IPS-18a (cell line): ENCODE data around the gene MRPL28.
"Not testable (repeated sequence)": the region's sequence is repeated elsewhere in the genome, so short reads cannot be mapped to it uniquely, and the experiment has no call there.

Source experiments
- H3K27ac ChIP-seq: one replicate; pipeline ENCODE4 v1.5.1; 2013; ENCODE audit warnings: low read length
- H3K27me3 ChIP-seq: one replicate; pipeline ENCODE4 v1.6.1; 2013; ENCODE audit warnings: mild to moderate bottlenecking, low read length; ENCODE audit not compliant: control insufficient read depth, insufficient read depth
- H3K36me3 ChIP-seq: one replicate; pipeline ENCODE4 v1.6.1; 2013; ENCODE audit warnings: low read depth, low read length; ENCODE audit not compliant: control insufficient read depth
- H3K4me1 ChIP-seq: one replicate; pipeline ENCODE4 v1.6.1; 2013; ENCODE audit warnings: low read depth, low read length; ENCODE audit not compliant: control insufficient read depth
- H3K4me3 ChIP-seq: one replicate; pipeline ENCODE4 v1.5.1; 2013; ENCODE audit warnings: low read length
- H3K9ac ChIP-seq: one replicate; pipeline ENCODE4 v1.6.1; 2013; ENCODE audit warnings: mild to moderate bottlenecking, low read length, moderate library complexity
- H3K9me3 ChIP-seq: one replicate; pipeline ENCODE4 v1.6.1; 2013; ENCODE audit warnings: low read depth, low read length; ENCODE audit not compliant: control insufficient read depth

MRPL28 gene

DNA sequence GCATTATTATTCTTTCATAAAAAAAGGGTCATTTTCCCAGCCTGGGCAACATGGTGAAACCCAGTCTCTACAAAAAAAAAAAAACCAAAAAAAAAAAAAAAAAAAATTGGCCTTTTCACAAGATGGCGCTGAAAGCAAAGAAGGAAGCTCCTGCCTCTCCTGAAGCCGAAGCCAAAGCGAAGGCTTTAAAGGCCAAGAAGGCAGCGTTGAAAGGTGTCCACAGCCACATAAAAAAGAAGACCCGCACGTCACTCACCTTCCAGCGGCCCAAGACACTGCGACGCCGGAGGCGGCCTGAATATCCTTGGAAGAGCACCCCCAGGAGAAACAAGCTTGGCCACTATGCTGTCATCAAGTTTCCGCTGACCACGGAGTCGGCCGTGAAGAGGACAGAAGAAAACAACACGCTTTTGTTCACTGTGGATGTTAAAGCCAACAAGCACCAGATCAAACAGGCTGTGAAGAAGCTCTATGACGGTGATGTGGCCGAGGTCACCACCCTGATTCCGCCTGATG lies 16.4 kb upstream of the MRPL28 start:
- no peak overlapping the region for H3K27ac ChIP-seq

DNA sequence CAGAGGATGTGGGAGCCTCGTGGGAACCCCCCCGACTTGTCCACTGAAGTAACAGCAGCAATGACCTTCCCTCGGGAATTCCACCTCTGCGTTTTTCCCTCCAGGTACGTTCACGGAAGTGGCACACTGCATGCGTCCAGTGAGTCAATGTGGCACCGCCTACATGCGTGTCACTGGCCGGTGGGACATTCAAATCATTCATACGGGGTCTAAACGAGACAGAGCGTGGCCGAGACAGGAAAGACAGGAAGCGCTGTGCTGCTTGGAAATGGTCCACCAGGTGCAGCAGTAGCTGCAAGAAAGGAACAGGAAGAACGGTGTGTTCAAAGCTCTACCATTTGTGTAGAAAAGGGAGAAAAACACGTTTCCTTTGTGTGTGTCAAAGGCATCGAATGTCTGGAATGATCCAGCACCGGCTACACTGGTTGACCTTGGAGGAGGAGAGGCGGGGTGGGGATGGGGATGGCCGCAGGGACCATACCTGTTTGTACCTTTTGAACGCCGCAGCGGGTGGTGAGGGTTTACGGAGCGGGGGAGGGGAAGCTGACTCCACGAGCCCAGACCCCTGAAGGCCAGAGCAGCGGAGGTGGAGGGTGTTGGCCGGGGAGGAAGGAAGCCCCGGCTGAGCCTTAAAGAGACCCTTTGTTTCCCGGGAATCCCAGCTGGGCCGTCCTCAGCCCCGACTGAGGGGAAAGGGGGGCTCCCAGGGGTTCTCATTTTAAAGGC lies 13.2 kb upstream of the MRPL28 start:
- H3K9me3 ChIP-seq = no peaks in the 10 kb centered on the region
- H3K27ac ChIP-seq = peak overlapping the region; percentile 46
- peak overlapping the region; percentile 12 for H3K9ac ChIP-seq
- peak overlapping the region; percentile 79 for H3K4me3 ChIP-seq
- H3K4me1 ChIP-seq = peaks cover 17% of the 10 kb centered on the region
- H3K36me3 ChIP-seq = no peaks in the 10 kb centered on the region
- no peaks in the 10 kb centered on the region for H3K27me3 ChIP-seq

More for the DNA sequence above, 16.4 kb upstream of the MRPL28 start:
- Histone ChIP-seq H3K36me3 (no peaks in the 10 kb centered on the region), H3K4me1 (peaks cover 17% of the 10 kb centered on the region), H3K4me3 (no peak overlapping the region), H3K9me3 (no peaks in the 10 kb centered on the region), H3K27me3 (no peaks in the 10 kb centered on the region), H3K9ac (no peak overlapping the region)

DNA sequence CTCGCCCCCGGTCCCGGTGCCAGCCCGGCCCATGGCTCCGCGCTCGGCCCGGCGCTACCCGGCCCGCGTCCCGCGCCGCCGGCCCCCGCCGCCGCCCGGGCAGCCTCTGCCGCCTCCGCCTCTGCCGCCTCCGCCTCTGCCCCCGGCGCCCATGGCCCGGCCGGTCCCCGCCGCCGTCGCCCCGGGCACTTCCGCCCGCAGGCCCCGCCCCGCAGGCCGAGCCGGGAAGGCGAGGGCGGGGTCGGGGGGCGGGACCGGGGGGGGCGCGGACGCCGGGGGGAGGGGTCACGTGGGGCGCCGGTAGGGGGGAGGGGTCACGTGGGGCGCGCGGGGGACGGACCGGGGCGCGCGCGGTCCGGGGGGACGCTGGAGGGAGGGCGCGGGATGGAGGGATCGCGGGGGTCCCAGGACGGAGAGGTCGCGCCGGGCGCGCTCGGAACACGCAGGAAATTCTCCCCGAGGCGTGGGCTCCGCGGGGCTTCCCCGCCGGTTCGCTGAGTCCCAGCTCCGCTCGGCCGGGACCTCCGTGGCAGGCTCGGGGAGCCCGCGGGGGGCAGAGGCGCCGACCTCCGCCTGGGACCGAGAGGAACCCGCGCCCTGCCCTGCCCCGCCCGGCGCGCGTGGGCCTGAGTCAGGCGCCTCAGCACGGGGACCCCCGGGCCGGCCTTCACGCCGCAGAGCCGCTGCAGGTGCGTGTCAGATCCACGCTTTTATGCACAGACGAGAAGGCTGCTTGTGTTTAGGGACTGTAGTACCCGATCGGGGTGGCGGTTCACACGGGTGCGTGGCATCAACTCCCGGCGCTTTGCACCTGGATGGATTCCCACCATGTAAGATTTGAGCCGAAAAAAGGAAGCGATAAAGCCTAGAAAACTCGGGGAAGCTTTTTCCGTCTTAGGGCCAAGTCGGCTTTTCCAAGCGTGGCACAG lies 11.7 kb upstream of the MRPL28 start, which contains the start of gene PGAP6:
Gene PGAP6 (minus strand): TSS at position 190 of the 929 bp plus-strand sequence. CDS start 157 bp downstream, at position 33.
- Histone ChIP-seq H3K9ac (peak within 1 kb of the TSS; percentile 54), H3K27ac (no peak within 1 kb of the TSS), H3K4me3 (peak within 1 kb of the TSS; percentile 80), H3K9me3 (no peaks in the 10 kb centered on the region), H3K36me3 (peaks cover 1% of the 10 kb centered on the region), H3K4me1 (peaks cover 17% of the 10 kb centered on the region), H3K27me3 (no peaks in the 10 kb centered on the region)

DNA sequence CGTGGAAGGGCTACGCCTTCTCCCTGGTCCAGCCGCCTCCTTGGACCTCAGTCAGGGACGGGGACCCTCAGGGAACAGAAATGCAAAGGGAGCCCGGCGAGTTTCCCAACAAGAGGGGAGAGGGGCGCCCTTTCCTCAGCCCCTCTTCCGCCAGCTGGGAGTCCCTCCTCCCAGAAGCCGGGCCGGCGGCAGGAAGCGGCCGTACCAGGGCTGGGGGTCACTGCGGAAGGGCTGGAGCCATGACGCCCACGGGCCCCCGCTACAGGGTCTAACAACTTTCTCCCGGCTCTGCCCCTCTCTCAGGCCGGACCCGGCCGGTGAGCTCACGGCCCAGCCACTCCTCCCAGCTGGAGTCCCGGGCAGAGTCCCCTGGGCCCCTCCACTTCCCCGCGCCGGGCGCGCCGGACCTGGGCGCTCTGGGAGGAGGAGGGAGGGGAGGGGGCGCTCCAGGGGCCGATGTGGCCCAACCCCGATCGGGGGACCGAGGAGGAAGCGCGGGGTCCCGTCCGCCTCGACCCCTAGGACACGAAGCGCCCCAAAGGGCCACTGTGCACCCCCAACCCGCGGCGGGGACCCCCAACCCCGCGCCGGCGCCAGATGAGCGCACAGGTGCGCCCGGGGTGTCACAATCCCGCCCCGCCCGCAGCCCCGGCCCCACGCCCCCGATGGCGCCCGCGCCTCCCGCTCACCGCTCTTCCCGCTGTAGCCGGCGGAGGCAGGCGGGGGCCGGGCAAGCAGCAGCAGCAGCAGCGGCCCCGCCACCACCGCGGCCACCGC lies 10.9 kb upstream of the MRPL28 start:
- Histone ChIP-seq H3K27me3 (no peaks in the 10 kb centered on the region), H3K4me1 (peaks cover 14% of the 10 kb centered on the region), H3K27ac (no peak overlapping the region), H3K36me3 (peaks cover 10% of the 10 kb centered on the region), H3K4me3 (peak overlapping the region; percentile 80), H3K9me3 (no peaks in the 10 kb centered on the region), H3K9ac (peak overlapping the region; percentile 54)

DNA sequence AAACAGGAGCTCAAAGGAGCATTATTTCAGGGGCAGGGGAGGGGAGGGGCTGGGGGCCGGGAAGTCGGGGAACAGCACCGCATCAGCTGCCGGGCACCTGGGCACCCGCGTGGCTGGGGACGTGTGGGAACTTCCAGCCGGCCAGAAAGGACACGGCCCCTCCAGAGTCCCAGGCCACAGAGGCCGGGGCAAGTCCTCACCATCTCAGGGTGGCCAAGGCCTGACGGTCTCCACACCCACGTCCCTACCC lies 10.3 kb upstream of the MRPL28 start:
- Histone ChIP-seq H3K9me3 (no peaks in the 10 kb centered on the region), H3K4me1 (peaks cover 14% of the 10 kb centered on the region), H3K27me3 (no peaks in the 10 kb centered on the region), H3K36me3 (peaks cover 15% of the 10 kb centered on the region), H3K4me3 (peak overlapping the region; percentile 80), H3K27ac (no peak overlapping the region), H3K9ac (peak overlapping the region; percentile 54)

DNA sequence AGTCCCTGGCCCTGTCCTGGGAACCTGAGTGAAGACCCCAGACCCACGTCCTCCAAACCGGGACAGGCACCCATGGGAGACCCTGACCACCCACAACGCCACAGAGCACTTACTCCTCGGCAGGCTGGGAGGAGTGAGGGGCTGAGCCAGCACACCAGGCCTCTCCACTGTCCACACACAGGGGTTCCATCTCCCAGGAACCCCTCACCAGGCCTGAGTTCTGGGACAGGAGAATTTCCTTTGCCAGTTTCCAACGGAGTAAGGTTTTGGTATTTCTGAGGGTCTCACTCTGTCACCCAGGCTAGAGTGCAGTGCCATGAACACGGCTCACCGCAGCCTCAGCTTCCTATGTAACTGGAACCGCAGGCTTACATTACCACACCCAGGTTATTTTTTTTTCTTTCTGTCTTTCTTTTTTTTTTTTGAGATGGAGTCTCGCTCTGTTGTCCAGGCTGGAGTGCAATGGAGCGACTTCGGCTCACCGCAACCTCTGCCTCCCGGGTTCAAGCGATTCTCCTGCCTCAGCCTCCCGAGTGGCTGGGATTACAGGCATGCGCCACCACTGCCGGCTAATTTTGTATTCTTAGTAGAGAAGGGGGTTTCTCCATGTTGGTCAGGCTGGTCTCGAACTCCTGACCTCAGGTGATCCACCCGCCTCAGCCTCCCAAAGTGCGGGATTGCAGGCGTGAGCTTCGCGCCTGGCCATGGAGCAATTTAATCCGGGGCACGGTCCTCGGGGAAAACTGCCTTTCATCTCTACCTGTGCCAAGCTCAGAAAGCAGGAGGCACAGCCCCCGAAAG lies 9.8 kb upstream of the MRPL28 start:
- H3K36me3 ChIP-seq = peaks cover 16% of the 10 kb centered on the region
- H3K4me3 ChIP-seq = peak overlapping the region; percentile 80
- H3K4me1 ChIP-seq = peaks cover 14% of the 10 kb centered on the region
- H3K27ac ChIP-seq = no peak overlapping the region
- H3K9me3 ChIP-seq = no peaks in the 10 kb centered on the region
- H3K27me3 ChIP-seq = no peaks in the 10 kb centered on the region
- no peak overlapping the region for H3K9ac ChIP-seq

DNA sequence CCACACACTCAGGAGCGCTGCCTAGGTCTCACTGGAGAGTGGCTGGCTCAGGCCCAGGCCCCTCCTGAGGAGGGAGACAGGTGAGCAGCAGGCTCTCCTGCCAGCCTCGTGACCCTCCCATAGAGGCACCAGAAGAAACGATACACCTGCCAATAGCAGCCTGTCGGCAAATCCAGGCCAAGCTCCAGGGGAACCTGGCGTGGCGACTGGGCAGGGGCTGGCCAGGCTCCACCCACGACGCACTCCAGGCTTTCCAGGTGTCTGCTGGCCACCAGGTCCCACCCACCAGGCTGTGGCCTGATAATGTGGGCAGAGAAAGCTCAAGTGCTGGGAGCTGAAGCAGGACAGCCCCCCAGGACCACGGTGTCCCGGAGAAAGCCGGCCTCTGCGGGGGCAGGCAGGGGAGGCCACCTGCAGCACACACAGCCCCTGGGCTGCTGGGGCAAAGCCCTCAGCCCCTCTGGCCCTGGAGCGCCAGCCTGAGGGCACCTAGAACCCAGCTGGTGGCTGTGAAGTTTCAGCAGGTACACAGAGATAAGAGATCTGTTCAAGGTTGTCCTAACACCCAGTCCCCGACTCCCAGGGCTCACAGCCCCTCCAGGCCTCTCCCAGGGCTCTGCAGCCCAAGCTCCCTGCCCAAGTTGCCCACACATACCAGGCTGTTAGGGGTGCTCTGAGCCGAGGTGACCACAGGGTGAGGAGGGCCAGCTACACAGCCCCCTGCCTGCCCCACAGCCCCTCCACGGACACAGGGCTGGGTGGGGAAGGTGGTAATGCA lies 9.0 kb upstream of the MRPL28 start:
- no peaks in the 10 kb centered on the region for H3K27me3 ChIP-seq
- H3K27ac ChIP-seq = no peak overlapping the region
- no peak overlapping the region for H3K9ac ChIP-seq
- H3K36me3 ChIP-seq = peaks cover 24% of the 10 kb centered on the region
- H3K9me3 ChIP-seq = no peaks in the 10 kb centered on the region
- peaks cover 12% of the 10 kb centered on the region for H3K4me1 ChIP-seq
- H3K4me3 ChIP-seq = no peak overlapping the region

DNA sequence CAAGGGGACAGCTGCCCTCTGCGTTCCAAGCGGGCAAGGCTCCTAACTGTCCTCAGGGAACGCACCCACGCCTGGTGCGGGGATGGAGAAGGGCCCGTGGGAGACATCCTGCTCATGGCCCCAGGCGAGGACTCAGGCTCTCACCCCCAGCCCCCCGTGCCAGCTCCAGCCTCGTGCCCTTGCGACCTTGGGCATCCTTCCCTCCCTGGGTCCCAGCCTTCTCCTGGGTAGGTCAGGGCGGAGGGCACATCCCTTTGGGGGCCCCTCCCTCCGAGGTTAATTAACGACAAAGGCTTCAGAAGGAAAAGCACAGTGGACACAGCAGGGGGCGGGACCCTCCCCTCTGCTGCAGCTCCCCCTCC lies 8.5 kb upstream of the MRPL28 start:
- Histone ChIP-seq H3K9me3 (no peaks in the 10 kb centered on the region), H3K36me3 (peaks cover 28% of the 10 kb centered on the region), H3K27ac (no peak overlapping the region), H3K9ac (no peak overlapping the region), H3K4me3 (no peak overlapping the region), H3K4me1 (peaks cover 7% of the 10 kb centered on the region), H3K27me3 (no peaks in the 10 kb centered on the region)

DNA sequence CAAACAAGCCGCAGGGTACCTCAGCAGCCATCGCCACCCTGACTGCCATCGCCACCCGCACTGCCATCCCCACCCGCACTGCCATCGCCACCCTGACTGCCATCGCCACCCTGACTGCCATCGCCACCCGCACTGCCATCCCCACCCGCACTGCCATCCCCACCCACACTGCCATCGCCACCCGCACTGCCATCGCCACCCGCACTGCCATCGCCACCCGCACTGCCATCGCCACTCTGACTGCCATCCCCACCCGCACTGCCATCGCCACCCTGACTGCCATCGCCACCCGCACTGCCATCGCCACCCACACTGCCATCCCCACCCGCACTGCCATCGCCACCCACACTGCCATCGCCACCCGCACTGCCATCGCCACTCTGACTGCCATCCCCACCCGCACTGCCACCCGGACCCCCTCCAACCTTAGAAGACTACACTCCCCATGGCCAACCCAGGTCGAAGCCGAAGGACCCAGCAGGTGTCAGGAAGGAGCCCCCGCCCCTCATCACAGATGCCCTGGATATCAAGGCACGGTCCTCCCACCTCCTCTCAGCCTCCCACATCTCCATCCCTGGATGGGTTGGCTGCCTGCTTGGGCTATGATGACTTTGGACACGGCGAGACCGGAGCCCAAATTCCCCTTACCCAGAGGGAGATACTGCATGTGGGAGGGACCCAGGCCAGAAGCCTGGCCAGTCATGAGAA lies 7.9 kb upstream of the MRPL28 start:
- not testable (repeated sequence) for H3K4me1 ChIP-seq, H3K27me3 ChIP-seq, H3K4me3 ChIP-seq, H3K27ac ChIP-seq, H3K9ac ChIP-seq, H3K9me3 ChIP-seq
- peaks cover 31% of the 10 kb centered on the region for H3K36me3 ChIP-seq

DNA sequence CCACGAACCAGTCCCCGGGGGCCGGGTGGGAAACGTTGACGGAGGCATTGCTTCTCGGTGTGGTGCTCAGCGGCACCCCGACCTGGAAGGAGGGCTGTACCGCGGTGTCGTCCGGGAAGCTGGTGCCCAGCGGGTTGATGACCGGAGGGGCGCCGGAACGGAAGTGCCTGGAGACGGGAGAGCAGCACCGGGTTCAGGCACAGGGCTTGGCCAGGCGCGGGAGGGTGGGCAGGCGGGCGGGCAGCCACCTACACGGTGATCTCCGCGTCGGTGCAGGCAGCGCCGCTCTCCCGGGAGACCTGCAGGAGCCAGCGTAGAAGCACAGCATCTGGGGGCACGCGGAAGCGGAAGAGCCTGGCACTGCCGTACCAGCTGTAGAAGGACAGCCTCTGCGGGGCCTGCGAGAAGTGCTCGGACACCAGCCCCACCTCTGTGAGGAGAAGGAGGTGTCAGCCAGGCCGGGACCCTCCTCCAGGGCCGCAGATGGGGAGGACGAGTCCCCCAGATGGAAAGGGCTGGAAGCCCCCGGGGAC lies 7.1 kb upstream of the MRPL28 start:
- no peaks in the 10 kb centered on the region for H3K4me1 ChIP-seq
- H3K9me3 ChIP-seq = no peaks in the 10 kb centered on the region
- H3K27ac ChIP-seq = no peak overlapping the region
- H3K27me3 ChIP-seq = no peaks in the 10 kb centered on the region
- H3K36me3 ChIP-seq = peaks cover 35% of the 10 kb centered on the region
- no peak overlapping the region for H3K9ac ChIP-seq
- H3K4me3 ChIP-seq = no peak overlapping the region
